Putamen (tissue), 1 donor: Measurements from ENCODE around the gene DLGAP4.
A peak's percentile ranks its signal among the peaks of the same experiment; 100 is the strongest.

ENCODE experiments used
- DNase-seq: peaks from one replicate; pipeline ENCODE4 v3.0.0-alpha.2; 2016; ENCODE audit warnings: low spot score

DLGAP4 gene

DNA sequence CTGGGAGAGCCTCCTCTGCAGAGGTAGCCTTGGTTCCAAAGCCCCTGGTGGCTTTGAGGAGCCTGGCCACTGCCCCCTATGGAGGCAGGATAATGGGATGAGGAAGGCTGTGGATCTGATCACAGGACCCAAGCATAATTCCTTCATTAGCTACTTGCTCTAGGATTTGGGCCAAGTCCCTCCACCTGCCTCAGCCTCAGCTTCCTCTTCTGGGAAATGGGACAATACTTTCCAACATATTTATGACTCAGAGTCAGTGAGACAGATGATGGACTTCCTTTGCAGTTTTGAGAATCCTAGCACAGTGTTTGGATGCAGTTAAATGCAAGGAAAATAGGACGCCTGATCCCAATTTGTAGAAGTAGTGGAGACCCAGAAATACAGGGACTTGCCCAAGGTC lies 171.3 kb downstream of the DLGAP4 start:
- no peak for DNase-seq

DNA sequence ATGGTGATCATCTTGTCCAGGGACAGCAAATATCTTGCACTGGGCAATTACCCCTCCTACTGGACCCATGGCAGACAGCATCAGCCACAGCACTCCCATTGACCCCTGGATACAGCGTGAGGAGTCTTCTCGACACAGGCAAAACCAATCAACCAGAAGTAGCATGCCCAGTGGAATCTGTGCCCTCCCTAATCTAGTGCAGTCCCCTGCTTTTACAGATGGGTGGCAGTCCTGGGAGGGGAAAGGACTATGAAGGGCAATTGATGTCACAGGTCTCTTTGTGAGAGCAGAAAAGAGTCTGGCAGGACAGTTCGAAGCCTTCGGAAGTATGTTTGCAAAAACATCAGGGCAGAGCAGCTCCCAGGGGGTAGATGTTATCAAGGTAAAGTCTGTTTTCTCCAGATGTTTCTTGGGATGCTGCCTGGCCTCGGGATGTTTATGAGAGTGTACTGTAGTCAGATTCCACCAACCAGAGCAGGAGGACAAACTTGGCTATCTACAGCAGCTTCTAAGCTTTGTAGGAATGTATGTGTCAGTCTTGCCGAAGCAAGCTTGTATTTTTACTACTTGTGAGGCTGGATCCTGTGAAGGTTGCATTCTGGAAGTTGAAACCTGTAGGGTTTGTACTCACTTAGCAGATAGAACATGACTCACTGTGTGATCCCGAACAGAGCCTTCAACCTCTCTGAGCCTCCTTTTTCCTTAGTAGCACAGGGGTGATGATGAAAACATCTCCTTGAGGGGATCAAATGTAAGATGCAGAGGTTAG lies 172.2 kb downstream of the DLGAP4 start:
- no peak for DNase-seq

DNA sequence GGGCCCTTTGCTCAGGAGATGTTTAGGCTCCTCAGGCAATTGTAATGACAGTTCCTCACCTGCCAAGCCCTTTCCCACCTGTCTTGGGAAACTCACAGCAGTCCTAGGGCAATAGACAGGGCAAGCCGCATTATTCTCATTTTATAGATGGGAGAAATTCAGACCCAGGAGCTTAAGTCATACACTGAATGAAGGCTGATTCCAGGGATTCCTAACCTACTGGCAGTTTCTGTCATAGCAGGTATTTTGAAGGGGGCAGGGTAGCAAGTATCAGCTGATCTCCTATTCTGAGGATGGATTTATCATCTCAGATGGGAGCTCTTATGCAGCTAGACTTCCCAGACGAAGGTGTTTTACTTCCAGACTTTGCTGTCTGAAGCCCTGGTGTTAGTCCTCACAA lies 173.8 kb downstream of the DLGAP4 start:
- DNase-seq: peak; percentile 59

DNA sequence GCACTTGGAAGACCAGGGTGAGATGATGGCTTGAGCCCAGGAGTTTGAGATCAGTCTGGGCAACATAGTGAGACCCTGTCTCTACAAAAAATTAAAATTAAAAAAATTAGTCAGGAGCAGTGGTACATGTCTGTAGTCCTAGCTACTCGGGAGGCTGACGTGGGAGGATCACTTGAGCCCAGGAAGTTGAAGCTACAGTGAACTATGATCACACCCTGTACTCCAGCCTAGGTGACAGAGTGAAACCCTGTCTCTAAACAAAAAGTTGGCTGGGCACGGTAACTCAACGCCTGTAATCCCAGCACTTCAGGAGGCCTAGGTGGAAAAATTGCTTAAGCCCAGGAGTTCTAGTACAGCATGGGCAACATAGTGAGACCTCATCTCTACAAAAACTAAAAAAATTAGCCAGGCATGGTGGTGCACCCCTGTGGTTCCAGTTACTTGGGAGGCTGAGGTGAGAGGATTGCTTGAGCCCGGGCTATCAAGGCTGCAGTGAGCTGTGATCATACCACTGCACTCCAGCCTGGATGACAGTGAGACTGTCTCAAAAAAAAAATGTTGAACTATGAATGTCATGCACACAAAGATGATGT lies 174.4 kb downstream of the DLGAP4 start:
- DNase-seq: no peak

DNA sequence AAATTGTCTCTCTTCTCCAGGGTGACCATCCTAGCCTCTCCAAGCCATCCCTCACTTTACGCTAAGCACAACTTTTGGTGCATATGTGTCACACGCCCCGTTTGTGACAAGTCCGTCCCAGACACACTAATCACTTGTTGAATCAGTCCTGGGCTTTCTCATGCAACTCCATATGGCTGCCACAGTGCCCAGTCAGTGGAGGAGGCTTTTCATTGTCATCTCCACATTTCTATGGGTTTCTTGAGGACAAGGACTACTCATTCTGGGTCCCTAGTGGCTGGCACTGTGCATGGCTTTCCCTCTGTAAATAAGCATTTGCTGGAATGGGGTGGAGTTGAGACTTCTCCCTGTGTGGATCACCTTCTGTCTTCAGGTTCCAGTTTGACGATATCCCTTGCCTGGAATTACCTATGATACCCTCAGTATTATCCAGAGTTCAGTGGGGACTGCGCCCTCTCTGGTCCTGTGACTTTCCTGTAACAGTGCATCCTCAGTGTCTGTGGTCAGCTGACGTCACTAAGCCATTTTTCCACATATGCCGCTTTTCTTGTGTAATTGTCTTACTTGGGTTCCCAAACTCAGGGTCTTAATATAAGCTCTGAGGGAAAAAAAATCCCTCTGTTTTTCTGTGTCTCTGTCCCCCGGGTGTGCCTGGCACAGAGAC lies 175.4 kb downstream of the DLGAP4 start:
- no peak for DNase-seq

DNA sequence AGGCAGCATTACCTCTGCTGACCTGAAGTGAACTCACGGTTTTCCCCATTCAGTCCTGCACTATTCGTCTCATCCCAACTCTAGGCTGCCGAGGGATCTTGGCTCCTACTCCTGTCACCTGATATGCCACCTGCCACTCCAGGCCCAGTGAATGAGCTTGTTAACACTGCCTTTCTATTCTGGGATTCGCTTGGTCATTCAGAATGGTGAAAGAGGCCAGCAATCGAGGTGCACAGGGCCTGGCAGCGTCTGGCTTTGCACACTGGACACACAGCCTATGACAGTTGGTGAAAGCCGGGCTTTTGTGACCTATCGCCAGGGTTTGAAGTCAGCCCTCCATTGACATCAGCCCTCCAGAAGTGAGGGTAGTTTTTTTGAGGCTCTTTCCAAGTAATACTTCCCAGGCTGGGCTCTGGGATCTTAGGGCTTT lies 175.9 kb downstream of the DLGAP4 start:
- no peak for DNase-seq

DNA sequence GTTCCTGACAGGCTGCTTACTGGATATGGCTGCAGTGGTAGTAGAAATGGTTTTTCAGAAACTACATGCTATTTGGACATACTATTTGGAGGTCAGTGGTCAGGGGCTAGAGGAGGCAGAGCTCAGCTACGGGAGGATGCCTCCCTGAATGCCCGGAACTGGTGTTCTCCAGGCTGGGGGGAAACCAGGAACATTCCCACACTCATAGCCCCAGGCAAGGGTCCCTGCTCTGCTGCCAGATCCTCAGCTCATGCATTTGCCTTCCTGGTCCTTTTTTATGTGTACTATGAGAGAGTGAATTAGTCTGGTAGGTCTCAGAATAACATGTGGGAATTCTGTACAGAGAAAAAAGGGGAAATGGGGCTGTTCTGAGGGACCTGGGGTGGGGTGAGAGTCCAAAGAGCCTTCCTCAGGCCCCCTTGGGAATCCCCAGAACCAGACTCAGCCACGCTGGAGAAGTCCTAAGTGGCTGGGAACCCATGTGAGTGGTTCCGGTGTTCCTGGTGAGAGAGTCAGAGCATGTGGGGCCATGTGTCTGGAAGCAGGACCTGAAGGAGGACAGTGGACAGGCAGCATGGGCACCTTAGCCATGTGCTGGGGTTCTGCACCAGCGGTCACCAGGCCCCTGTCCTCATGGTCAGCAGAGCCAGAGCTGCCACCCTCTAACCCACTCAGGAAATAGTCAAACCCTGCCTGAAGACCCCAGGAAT lies 177.2 kb downstream of the DLGAP4 start:
- DNase-seq: no peak

DNA sequence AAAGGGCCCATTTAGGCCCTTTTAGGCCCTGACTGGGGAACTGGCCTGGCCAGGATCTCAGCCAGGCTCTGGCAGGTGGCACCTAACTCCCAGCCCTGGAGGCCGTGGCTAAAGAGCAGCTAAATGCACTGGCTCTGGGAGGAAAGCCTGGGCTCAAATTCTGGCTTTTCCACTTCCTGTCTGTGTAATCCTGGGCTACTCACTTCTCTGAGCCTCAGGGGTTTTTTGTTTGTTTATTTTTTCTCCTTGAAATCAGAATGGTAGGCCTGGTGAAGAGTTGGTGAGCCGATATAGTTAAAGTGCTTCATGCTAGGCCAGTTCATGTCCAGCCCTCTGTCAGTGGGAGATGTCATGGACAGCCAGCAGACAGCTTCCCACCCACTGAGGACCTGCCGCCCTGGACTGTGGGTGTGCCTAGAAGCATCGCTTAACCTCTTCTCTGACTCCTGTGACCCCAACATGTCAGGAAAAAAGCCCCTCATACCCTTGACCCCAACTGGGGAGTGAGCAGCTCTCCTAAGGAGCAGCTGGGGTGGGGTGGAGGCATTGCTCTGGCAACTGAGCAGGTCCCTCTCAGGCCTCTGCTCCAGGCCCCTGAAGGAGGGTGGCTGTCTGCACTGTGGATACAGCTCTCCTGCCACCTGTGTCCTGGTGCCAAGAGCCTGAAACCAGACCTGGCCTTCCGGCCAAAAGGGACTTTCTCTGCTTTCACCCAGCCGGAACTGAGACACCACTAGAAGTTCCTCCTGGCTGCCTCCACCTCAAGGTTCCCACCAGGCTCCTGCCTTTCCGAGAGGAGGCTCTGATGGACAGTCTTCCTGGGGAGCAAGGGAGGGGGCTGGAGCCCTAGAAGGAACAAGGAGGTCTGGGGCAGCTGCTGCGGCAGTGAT lies 178.0 kb downstream of the DLGAP4 start:
- no peak for DNase-seq

DNA sequence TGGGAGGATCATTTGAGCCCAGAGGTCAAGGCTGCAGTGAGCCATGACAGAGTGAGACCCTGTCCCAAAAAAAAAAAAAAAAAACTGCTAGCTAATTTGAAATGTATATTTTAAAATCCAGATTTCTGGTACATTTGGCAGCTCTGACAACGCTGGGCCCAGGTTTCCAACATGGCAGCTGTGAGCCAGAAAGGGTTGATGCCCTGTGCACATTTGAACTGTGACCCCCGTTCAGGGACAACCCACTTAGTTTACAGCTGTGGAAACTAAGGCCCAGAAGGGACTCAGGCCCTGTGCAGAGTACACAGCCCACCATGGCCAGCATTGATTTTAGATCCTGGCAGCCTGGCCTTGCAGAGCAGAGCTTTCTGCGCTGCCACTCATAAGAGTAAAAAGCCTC lies 179.1 kb downstream of the DLGAP4 start:
- no peak for DNase-seq

DNA sequence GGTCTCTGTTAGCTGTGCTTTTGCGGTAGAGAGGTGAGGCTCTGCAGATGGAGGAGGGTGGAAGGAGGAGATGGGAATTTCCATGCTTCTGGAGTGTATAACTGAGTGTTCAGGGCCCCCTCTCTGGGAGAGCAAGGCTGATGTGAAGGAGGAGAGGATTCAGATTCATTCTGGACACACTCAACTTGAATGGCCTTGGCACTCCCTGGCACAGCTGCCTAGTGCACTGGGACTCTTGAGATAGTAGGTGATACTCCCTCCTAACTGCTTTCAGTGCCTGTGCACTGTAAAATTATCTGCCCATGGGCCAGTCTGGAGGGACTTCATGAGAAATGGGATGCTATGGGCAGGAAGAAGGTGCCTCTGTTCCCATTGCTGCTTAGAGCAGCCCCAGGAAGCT lies 180.9 kb downstream of the DLGAP4 start:
- DNase-seq: no peak

DNA sequence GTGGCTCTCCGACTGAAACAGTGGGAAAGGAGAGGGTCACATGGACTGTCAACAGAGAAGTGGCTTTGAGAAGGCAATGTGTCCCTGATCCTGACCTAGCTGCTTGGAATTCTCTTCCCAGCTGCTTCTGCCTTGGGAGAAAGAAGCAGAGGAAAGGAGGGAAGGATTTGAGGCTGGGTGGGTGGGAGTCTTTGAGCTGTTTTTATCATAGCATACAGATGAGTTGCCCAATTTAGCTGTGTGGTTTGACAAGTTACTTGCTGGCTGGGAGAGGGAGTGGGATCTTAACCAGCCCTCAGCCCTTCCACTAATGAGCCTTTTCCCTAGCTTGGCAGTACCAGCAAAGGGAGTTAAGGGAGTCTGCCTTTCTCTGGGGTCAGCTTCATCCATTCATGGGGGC lies 184.1 kb downstream of the DLGAP4 start:
- peak; percentile 81 for DNase-seq

DNA sequence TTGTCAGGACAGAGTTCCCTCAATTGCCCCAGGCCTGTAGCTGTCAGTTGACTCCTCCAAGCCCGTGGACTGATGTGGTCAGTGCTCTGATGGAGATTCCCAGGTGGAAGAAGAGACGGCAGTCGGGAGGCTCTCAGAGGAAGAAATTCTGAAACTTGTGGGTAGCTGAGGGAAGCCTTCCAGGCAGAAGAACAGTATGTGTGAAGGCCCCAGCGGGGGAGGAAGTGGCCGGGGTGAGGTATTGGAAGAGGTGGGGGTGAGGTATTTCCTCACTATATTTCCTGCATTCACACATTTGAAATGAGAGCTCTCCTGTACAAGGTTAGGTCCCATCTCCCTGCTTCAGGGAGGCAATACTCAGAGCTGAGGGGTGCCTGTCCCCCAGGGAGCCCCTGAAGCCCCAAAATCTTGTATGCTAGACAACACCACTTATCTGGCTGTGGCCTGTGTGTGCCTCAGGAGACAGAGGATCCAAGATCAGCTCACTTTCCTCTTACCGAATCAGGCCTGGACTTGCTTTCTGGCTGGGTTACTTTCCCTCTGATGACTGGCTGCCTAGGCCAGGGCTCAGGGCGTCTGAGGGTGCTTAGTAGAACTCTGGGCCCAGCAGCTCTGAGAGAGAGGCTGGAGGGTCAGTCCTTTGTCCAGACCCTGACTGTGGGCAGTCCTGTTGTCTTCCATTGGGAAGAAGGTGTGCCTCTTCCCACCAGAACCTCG lies 185.9 kb downstream of the DLGAP4 start:
- no peak for DNase-seq

DNA sequence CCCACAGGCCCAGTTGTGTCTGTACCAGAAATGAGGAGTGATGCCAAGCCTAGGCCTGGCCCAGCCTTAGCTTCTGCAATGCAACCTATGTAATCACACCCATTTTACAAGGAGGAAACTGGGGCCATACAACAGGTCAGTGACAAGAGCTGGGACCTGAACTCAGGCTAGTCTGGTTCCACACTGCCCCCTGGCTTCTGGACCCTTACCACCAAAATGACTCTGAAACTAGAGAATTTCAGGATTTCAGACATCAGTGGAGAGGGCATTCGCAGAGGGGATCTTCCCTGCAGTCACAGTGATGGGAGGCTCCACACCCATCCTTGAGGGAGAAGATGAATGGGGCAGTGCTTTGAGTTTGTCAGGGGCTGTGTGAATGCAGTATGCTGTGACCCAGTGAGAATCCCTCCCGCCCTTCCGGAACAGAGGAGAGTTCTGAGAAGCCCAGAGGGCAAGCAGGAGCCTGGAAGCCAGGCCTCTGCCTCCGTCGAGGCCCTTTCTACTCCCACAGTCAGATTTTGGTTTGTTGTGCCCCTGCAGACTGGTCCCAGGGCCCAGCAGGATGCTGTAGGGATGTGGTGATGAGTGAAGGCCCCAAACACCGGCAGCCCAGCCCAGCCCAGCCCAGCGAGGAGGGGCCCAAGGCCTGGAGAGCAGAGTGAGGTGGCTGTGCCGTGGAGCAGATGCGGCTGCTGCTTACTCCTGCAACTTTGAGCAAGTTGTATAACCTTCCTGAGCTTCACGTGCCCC lies 187.1 kb downstream of the DLGAP4 start:
- no peak for DNase-seq

DNA sequence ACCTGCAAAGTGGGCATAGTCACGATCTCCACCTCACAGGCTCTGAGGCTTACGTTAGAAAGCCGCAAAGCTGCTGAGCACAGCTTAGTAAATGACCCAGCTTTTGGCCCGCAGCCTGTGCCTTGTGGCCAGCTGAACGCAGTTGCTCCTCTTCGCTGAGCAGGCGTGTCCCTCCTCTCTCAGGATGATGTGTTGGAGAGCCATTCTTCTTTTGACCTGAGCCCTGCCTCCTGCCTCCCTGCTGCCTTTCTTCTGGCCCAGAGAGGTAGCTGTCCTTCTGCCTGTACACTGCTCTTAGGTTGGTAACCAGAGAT lies 187.6 kb downstream of the DLGAP4 start:
- DNase-seq: no peak

DNA sequence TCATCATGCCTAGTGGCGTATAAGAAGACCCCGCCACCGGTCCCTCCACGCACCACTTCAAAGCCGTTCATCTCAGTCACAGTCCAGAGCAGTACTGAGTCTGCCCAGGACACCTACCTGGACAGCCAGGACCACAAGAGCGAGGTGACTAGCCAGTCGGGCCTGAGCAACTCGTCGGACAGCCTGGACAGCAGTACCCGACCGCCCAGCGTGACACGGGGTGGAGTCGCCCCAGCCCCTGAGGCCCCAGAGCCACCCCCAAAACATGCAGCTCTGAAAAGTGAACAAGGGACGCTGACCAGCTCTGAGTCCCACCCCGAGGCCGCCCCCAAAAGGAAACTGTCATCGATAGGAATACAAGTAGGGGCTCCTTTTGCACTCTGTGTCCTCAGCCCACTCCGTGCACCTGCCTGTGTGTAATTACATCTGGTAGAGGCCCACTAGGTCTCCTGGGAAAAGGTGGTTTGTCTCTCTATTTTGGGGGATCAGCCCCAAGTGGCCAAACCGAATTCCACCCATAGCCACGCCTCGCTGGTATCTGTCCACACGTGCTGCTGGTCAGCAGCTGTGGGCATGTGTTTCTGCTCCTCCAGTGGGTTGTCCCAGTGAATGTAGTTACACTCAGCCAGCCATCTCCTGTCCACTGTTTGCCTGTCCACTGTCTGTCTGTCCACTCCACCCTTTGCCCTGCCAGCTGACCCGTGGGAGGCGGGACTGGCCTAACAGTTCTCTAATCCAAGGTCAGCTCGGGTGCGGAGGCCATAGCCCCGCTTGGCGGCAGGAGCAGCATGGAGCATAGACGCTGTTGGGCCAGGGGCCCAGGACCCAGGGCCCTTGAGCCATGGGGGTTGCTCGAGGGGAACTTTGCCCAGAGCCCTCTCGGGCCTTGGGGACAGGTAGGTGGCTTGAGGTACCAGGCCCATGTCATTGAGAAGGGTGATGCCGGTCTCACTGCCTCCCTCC lies 190.8 kb downstream of the DLGAP4 start:
- no peak for DNase-seq

DNA sequence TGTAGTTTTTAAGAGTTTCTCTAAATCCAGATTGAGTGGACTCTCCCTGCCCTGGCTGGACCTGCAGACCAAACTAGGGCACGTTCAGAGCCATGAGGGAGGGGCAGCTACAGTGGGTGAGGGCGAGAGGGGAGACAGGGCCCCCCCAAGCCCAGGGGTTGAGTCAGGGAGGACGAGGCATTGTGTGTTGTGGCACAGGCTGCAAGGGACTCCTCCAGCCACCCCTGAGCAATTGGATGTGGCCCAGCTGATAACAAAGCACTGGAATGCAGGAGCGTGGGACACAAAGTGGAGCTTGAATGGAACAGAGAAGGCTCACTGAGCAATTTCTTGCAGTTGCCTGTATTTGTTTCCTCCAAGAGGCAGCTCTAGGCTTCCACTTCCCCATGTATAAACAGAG lies 191.7 kb downstream of the DLGAP4 start:
- DNase-seq: no peak

DNA sequence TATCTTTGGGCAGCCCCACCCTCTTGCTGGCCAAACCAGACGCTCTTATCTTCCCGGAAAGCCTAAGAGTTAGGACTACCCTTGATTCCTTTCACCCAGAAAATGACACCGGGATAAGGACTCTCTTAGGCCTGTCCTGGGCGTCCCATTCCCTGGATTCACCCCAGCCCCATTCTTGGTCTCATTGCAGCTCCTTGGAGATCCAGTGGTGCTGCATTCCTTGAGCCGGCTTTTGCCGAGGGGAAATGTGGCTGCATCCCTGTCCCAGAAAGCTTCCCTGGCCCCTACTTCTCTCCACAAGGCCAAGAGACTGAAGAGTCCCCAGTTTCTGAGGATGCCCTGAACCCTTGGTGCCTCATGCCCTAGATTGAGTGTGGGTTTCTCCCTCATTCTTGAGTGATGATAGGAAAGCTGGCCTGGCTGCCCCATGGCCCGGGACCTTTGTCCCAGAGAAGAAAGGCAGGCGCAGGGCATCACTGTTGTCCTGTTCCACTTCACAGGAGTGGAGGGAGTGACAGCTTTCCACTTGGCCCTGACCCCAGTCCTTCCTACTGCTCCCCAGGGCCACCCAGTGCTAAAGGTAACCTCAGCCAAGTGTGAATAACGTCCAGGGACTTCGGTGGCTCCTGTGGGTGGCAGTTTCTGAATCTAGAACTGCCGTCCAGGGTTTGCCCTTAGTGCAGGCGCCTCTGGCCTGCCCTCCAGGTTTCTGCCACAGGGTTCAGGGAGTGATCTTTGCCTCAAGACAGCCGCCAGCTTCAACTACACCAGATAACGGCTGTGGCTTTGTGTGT lies 192.4 kb downstream of the DLGAP4 start:
- no peak for DNase-seq

DNA sequence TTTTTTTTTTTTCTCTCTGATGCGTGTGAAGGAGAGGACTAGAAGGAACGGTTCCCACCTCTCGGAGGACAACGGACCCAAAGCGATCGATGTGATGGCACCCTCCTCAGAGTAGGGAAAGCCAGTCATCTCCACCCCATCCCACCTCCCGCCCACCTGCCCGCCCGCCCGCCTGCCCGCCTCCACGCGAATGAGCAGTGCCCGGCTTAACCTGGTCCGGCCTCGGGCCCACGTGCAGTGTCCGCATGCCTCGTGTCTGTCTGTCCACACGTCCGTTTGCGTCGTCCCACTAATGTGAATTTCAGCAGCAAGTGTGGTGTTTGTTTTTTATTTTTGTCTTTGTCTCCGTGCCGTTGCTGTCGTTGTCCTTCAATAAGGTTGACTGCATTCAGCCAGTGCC lies 193.1 kb downstream of the DLGAP4 start:
- no peak for DNase-seq
